K562 (cell line): Measurements from ENCODE around the gene KIRREL1. TPM values are rescaled to one million over a fixed set of nuclear protein-coding genes. Genes with fewer than 3 reads are reported as not detected.

ENCODE experiments used
- ATAC-seq: fragments of 200-7000 bp; cut with Tn5 transposase; 3 replicates; pipeline ENCODE4 v1.9.1; 2020; ENCODE audit warnings: moderate library complexity
- BruUV-seq: library from RNA; stranded (reverse); fragments of 400-500 nt; replicated peaks from 2 replicates; lab custom pipeline; 2021; lab: Mats Ljungman, UMichigan
- CTCF ChIA-PET: fragments of 300-600 bp; formaldehyde crosslinking; extraction: SDS; loops from one replicate; lab custom pipeline; 2021; ENCODE audit warnings: low intra/inter-chr PET ratio; lab: Yijun Ruan, JAX
- POLR2A ChIA-PET: fragments of 300-600, 350-650 bp; sonication (Branson Sonifier 250); formaldehyde crosslinking; extraction: SDS; loops from one replicate; lab custom pipeline; 2021; ENCODE audit warnings: antibody characterized with exemption, inconsistent platforms; lab: Yijun Ruan, JAX
- DNase-seq, 4 experiments: peaks; one replicate each; pipeline versions ENCODE4 v3.0.0 to v3.0.0-alpha.2; 2011 to 2018; ENCODE audit warnings: low spot score in 3 of 4, mixed read lengths in 3 of 4; ENCODE audit errors: extremely low read depth in 1 of 4
- FAIRE-seq: peaks from 2 replicates; lab custom pipeline; 2011; peaks lifted over from hg19 to GRCh38; lab: Jason Lieb, UNC
- H2AFZ ChIP-seq: 2 replicates; pipeline ENCODE4 v1.6.0; 2011; ENCODE audit warnings: low read depth, low read length, control low read depth, inconsistent platforms
- H3K27ac ChIP-seq: fragments of 200-600 bp; 3 replicates; pipeline ENCODE4 v1.8.0; 2011; ENCODE audit warnings: low read depth, mild to moderate bottlenecking, control low read depth, inconsistent platforms, low read length, moderate library complexity, mixed read lengths; ENCODE audit errors: extremely low read depth
- H3K27me3 ChIP-seq, 2 experiments: fragments of 300-600 bp in 1 of 2; 2 replicates in 1 of 2; 3 replicates in 1 of 2; pipeline versions ENCODE4 v1.6.0 to v1.8.0; 2011; ENCODE audit warnings: inconsistent platforms in 2 of 2, low read length in 2 of 2, mild to moderate bottlenecking in 1 of 2, mixed read lengths in 1 of 2, moderate library complexity in 1 of 2; ENCODE audit not compliant: control insufficient read depth in 2 of 2, insufficient read depth in 2 of 2
- H3K36me3 ChIP-seq: fragments of 300-600 bp; 3 replicates; pipeline ENCODE4 v1.8.0; 2011; ENCODE audit warnings: mild to moderate bottlenecking, low read length, inconsistent platforms; ENCODE audit not compliant: control insufficient read depth, insufficient read depth
- H3K4me1 ChIP-seq, 2 experiments: fragments of 200-600 bp in 1 of 2; replicated peaks in 1 of 2; 2 replicates in 1 of 2; 3 replicates in 1 of 2; pipeline versions ENCODE4 v1.5.1 to v1.8.0; 2011; ENCODE audit warnings: inconsistent platforms in 2 of 2, low read length in 2 of 2, mild to moderate bottlenecking in 1 of 2, mixed read lengths in 1 of 2, moderate library complexity in 1 of 2; ENCODE audit not compliant: control insufficient read depth in 2 of 2, insufficient read depth in 2 of 2
- H3K4me2 ChIP-seq: 2 replicates; pipeline ENCODE4 v1.6.1; 2011; ENCODE audit warnings: low read length, control low read depth, inconsistent platforms, mixed read lengths; ENCODE audit not compliant: insufficient read depth
- H3K4me3 ChIP-seq: fragments of 200-600 bp; sonication (generic), shearing (Covaris generic); 2 replicates; pipeline ENCODE4 v1.5.1; 2016; ENCODE audit warnings: control low read depth, inconsistent platforms
- H3K79me2 ChIP-seq: fragments of 200-600 bp; 3 replicates; pipeline ENCODE4 v1.8.0; 2011; ENCODE audit warnings: low read length, inconsistent platforms; ENCODE audit not compliant: control insufficient read depth, insufficient read depth
- H3K9ac ChIP-seq, 2 experiments: 2 replicates each; pipeline versions ENCODE4 v1.6.0 to v1.6.1; 2011; ENCODE audit warnings: low read depth in 2 of 2, low read length in 2 of 2, control low read depth in 1 of 2, inconsistent platforms in 1 of 2, mild to moderate bottlenecking in 1 of 2, mixed read lengths in 1 of 2; ENCODE audit not compliant: insufficient read depth in 1 of 2
- H3K9me1 ChIP-seq: one replicate; pipeline ENCODE4 v1.6.0; 2011; ENCODE audit warnings: inconsistent platforms, mild to moderate bottlenecking, low read length, moderate library complexity; ENCODE audit not compliant: control insufficient read depth, insufficient read depth
- H3K9me3 ChIP-seq: replicated peaks from 2 replicates; pipeline ENCODE4 v1.5.1; 2011; ENCODE audit warnings: low read depth, low read length, inconsistent platforms; ENCODE audit not compliant: control insufficient read depth, insufficient read depth
- H4K20me1 ChIP-seq: replicated peaks from 2 replicates; pipeline ENCODE4 v1.6.1; 2011; ENCODE audit warnings: low read length, inconsistent platforms, mixed read lengths; ENCODE audit not compliant: control insufficient read depth, insufficient read depth
- BRD9 ChIP-seq: fragments of 450-650 bp; IDR thresholded peaks from 2 replicates; pipeline ENCODE4 v1.6.1; 2018; ENCODE audit warnings: low read depth; ENCODE audit not compliant: partially characterized antibody
- CAMTA2 ChIP-seq: fragments of 250-450 bp; sonication (Bioruptor Pico); conservative IDR thresholded peaks from 2 replicates; pipeline ENCODE4 v1.5.1; 2022
- CHD4 ChIP-seq: fragments of 200-600 bp; sonication (generic); IDR thresholded peaks from 3 replicates; pipeline ENCODE4 v1.6.1; 2012; ENCODE audit warnings: low read depth, mild to moderate bottlenecking, mixed read lengths, low read length, inconsistent platforms; ENCODE audit not compliant: insufficient read depth, insufficient replicate concordance, poor library complexity, severe bottlenecking
- FIP1L1 ChIP-seq: fragments of 200-400 bp; formaldehyde crosslinking; IDR thresholded peaks from 2 replicates; pipeline ENCODE4 v1.6.1; 2018; ENCODE audit warnings: mild to moderate bottlenecking, low read depth, low read length; ENCODE audit not compliant: poor library complexity, severe bottlenecking
- FOXO4 ChIP-seq: fragments of 450-650 bp; formaldehyde crosslinking; IDR thresholded peaks from 2 replicates; pipeline ENCODE4 v1.4.0; 2020; ENCODE audit warnings: mild to moderate bottlenecking, moderate library complexity
- NKRF ChIP-seq: fragments of 450-650 bp; IDR thresholded peaks from 2 replicates; pipeline ENCODE4 v1.6.1; 2016; ENCODE audit warnings: borderline replicate concordance
- PCBP1 ChIP-seq: fragments of 200-400 bp; formaldehyde crosslinking; IDR thresholded peaks from 2 replicates; pipeline ENCODE4 v1.6.1; 2018; ENCODE audit warnings: mild to moderate bottlenecking, low read depth, low read length; ENCODE audit not compliant: poor library complexity, severe bottlenecking
- PHB ChIP-seq: fragments of 250-450 bp; sonication (Bioruptor Pico); IDR thresholded peaks from 2 replicates; pipeline ENCODE4 v1.5.0; 2021
- PHTF2 ChIP-seq: fragments of 250-450 bp; sonication (Bioruptor Pico); IDR thresholded peaks from 2 replicates; pipeline ENCODE4 v1.5.0; 2021; ENCODE audit warnings: mild to moderate bottlenecking
- SIN3B ChIP-seq: fragments of 450-650 bp; IDR thresholded peaks from 2 replicates; pipeline ENCODE4 v1.6.1; 2017; ENCODE audit warnings: low read depth, mild to moderate bottlenecking, moderate library complexity
- SMAD1 ChIP-seq: fragments of 150-350 bp; IDR thresholded peaks from 2 replicates; pipeline ENCODE4 v1.6.1; 2014; ENCODE audit warnings: low read length, low read depth; ENCODE audit not compliant: partially characterized antibody
- SMAD3 ChIP-seq: fragments of 450-650 bp; formaldehyde crosslinking; conservative IDR thresholded peaks from 2 replicates; pipeline ENCODE4 v1.4.0; 2020; ENCODE audit warnings: mild to moderate bottlenecking
- SREBF1 ChIP-seq: fragments of 150-350 bp; IDR thresholded peaks from 2 replicates; pipeline ENCODE4 v1.6.1; 2014; ENCODE audit warnings: antibody characterized with exemption, low read depth, low read length, borderline replicate concordance
- ZBED1 ChIP-seq: IDR thresholded peaks from 2 replicates; pipeline ENCODE4 v1.6.1; 2014
- ZBTB8A ChIP-seq: fragments of 450-650 bp; IDR thresholded peaks from 2 replicates; pipeline ENCODE4 v1.6.1; 2018; ENCODE audit warnings: mild to moderate bottlenecking, moderate library complexity; ENCODE audit not compliant: partially characterized antibody
- ZKSCAN1 ChIP-seq: fragments of 150-350 bp; IDR thresholded peaks from 2 replicates; pipeline ENCODE4 v1.6.1; 2016; ENCODE audit warnings: low read depth, low read length
- ZNF121 ChIP-seq: sonication (generic); formaldehyde crosslinking; conservative IDR thresholded peaks from 2 replicates; pipeline ENCODE4 v1.8.0; 2022; ENCODE audit warnings: missing genetic modification reagents
- ZNF445 ChIP-seq: fragments of 250-450 bp; sonication (Bioruptor Pico); IDR thresholded peaks from 2 replicates; pipeline ENCODE4 v1.4.0; 2020; ENCODE audit warnings: low read depth, mild to moderate bottlenecking, moderate library complexity
- ZNF75A ChIP-seq: fragments of 450-650 bp; formaldehyde crosslinking; IDR thresholded peaks from 2 replicates; pipeline ENCODE4 v1.4.0; 2020; ENCODE audit warnings: mild to moderate bottlenecking
- WGBS: fragments of 100-300 bp; shearing (Covaris generic); methylation state at CpG from one replicate; pipeline ENCODE4 v1.1.6; 2016; ENCODE audit warnings: low coverage, mixed read lengths; ENCODE audit not compliant: insufficient coverage; ENCODE audit errors: missing lambda C conversion rate; 5-methylcytosine and 5-hydroxymethylcytosine counted together
- in situ Hi-C: fragments of 300-500 bp; cut with MboI; formaldehyde crosslinking; loops from 4 replicates; pipeline ENCODE4 v1.15.0; 2018; ENCODE audit warnings: inconsistent platforms, mixed read lengths
- intact Hi-C: fragments of 100-400 bp; cut with micrococcal nuclease; formaldehyde crosslinking; loops from 2 replicates; pipeline ENCODE4 v1.14.2; 2022
- polyA plus RNA-seq, 8 experiments: library from polyadenylated mRNA; depleted of rRNA in 4 of 8; stranded (reverse) in 5 of 8; unstranded in 3 of 8; fragments of >200 nt; fragmentation: Nextera tagmentation in 2 of 8; fragmentation: Illumina TruSeq in 1 of 8; extraction: Ambion mirVana in 2 of 8; extraction: Trizol in 1 of 8; gene quantifications; 2 replicates each; pipeline versions ENCODE4 v1.2.1 to v1.2.3, GENCODE V29; 2011 to 2014; ENCODE audit warnings: inconsistent platforms in 1 of 8, missing spikeins in 1 of 8
- total RNA-seq, 7 experiments: library from RNA; depleted of rRNA in 6 of 7; stranded (reverse); fragments of >200 nt in 6 of 7; fragmentation: Illumina TruSeq in 2 of 7; extraction: Trizol in 2 of 7; gene quantifications; 2 replicates each; pipeline versions ENCODE4 v1.2.1 to v1.2.3, GENCODE V29; 2011 to 2021; ENCODE audit warnings: low replicate concordance in 1 of 7

The KIRREL1 gene
- total and polyA plus RNA-seq, 9 of the 15 experiments (the other 6 are each of a cell fraction or from before 2014, with no cell fraction given) = under 0.01 to 0.22 (median 0.03) TPM; not detected in 3

DNA sequence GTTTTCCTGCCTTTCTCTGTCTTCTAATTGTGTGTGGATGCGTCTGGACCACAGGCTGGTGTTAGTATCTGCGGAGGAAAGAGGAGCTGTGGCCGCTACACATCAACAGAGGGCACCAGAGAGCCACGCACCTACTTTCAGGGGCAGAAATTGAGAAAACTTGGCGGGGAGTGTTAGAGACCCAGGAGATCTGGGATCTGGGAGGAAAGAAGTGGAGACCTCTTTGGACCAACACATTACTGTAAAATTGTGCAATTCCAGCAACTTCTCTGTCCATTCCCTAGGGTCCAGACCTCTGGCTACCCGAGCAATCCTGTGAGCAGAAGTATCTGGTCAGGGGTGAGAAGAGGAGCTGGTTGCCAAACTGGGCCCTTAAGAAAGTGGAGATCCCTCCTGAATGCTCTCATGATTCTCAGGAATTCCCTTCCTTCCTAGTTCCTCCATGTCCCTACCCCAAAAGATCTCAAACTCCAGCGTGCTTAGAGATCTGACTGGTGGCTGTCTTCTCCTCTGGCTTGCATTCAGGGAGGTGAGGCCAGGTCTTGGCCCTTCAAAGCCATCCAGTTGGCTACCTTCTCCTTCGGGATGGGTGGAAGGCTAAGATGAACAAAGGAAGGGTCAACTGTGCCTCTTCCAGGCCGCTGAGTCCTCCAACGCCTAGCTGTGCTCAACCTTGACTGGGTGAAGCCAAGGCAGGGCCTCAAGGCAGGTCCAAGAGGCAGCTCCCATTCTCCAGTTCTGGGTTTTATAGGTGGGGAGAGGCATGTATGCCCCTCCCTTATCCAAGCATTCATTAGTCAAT lies 1.2 kb upstream of the KIRREL1 start (continued):
- TF ChIP-seq ZBTB8A (no peak), FIP1L1 (no peak), ZBED1 (no peak)

GRCh38 chr1:157992833-157993146 lies 655 bp upstream of the KIRREL1 start:
- ChIA-PET CTCF (interaction anchor here (1.6 to 1.8 kb wide), 2 partner anchors 94 to 132 kb away, joined by 8 to 25 read pairs; no protein-coding TSS in a partner anchor), POLR2A (interaction anchor here (0.6 kb wide), 2 partner anchors 109 to 449 kb away, joined by 3 to 5 read pairs; no protein-coding TSS in a partner anchor)
- Histone ChIP-seq H3K9me1 (no peaks in the 10 kb centered on the region), H3K27ac (no peak overlapping the region), H3K36me3 (no peaks in the 10 kb centered on the region), H3K79me2 (no peaks in the 10 kb centered on the region), H3K9me3 (no peaks in the 10 kb centered on the region), H3K4me2 (no peak overlapping the region), H3K4me1 (no peaks in the 10 kb centered on the region; a peak in 1 of 5 replicates), H3K9ac (no peak overlapping the region), H3K4me3 (no peak overlapping the region), H2AFZ (no peak overlapping the region), H4K20me1 (peaks cover 7% of the 10 kb centered on the region; the same call in 1 of the 2 replicates), H3K27me3 (peaks cover 8 to 24% of the 10 kb centered on the region in 2 experiments; a peak in 3 of 5 replicates)
- DNase-seq = no peak
- in situ Hi-C loops = no loop called here
- intact Hi-C loops = loop anchor here (1.0 kb wide), 3 partner anchors 44 to 129 kb away; no protein-coding TSS in a partner anchor
- no TSS peak for BruUV-seq
- no peak for ATAC-seq
- 21% methylated on average over 8 of the region's 8 CpGs for WGBS
- FAIRE-seq = no peak
- TF ChIP-seq ZKSCAN1 = no peak
- no peak for TF ChIP-seq NKRF
- TF ChIP-seq PHTF2 = no peak
- no peak for TF ChIP-seq ZNF445 (CRISPR knock-in tag)
- TF ChIP-seq SREBF1 = no peak
- TF ChIP-seq SIN3B = no peak
- TF ChIP-seq PHB (CRISPR knock-in tag) = no peak
- TF ChIP-seq SMAD3 (CRISPR knock-in tag) = no peak
- no peak for TF ChIP-seq BRD9
- TF ChIP-seq SMAD1 = no peak
- TF ChIP-seq ZNF121 (CRISPR knock-in tag) = no peak
- TF ChIP-seq ZNF75A = no peak
- TF ChIP-seq FOXO4 (CRISPR knock-in tag) = no peak
- no peak for TF ChIP-seq CAMTA2 (CRISPR knock-in tag)
- no peak for TF ChIP-seq CHD4
- no peak for TF ChIP-seq PCBP1
